Thyroid gland (tissue), 4 donors: ENCODE results near the gene BCL2L2.

ENCODE experiments used
- CTCF ChIP-seq, 6 experiments: fragments of 200-600 bp in 3 of 6; fragments of 450-650 bp in 3 of 6; sonication (generic) in 3 of 6; IDR thresholded peaks; one replicate each; pipeline ENCODE4 v1.5.1; 2016 to 2019; ENCODE audit warnings: antibody characterized with exemption in 6 of 6, mild to moderate bottlenecking in 2 of 6, inconsistent platforms in 1 of 6, moderate library complexity in 1 of 6
- POLR2A ChIP-seq, 2 donors: fragments of 450-650 bp; IDR thresholded peaks; one replicate each; pipeline ENCODE4 v1.6.1; 2017; ENCODE audit warnings: antibody characterized with exemption in 2 of 2, mild to moderate bottlenecking in 2 of 2, moderate library complexity in 1 of 2

- TF ChIP-seq CTCF (IDR thresholded peaks at IDR 0.05) (no peak), POLR2A (IDR thresholded peaks at IDR 0.05) (no peak)
Measured at GRCh38 chr14:23361320-23361719, 54.7 kb downstream of the BCL2L2 start.
